VCaP (cell line): ENCODE measurements around the gene ATP2B3.

ENCODE experiments used
- H3K27ac ChIP-seq: fragments of 450-650 bp; 2 replicates; pipeline ENCODE4 v1.5.1; 2017
- CTCF ChIP-seq: fragments of 450-650 bp; conservative IDR thresholded peaks from 2 replicates; pipeline ENCODE4 v1.5.1; 2017; ENCODE audit warnings: mild to moderate bottlenecking, moderate library complexity

Gene ATP2B3

GRCh38 chrX:153525451-153525850 is 8.0 kb downstream of the ATP2B3 start:
- no peak overlapping the region for H3K27ac ChIP-seq

GRCh38 chrX:153526042-153526441 is 8.6 kb downstream of the ATP2B3 start:
- no peak for TF ChIP-seq CTCF
- H3K27ac ChIP-seq, result no peak overlapping the region

More at GRCh38 chrX:153525451-153525850, 8.0 kb downstream of the ATP2B3 start:
- no peak for TF ChIP-seq CTCF

GRCh38 chrX:153526801-153527200 is 9.4 kb downstream of the ATP2B3 start:
- no peak for TF ChIP-seq CTCF
- no peak overlapping the region for H3K27ac ChIP-seq

GRCh38 chrX:153527208-153527607 is 9.8 kb downstream of the ATP2B3 start:
- TF ChIP-seq CTCF, result no peak
- no peak overlapping the region for H3K27ac ChIP-seq

- no peak overlapping the region for H3K27ac ChIP-seq
- TF ChIP-seq CTCF, result no peak
These were observed 13.1 kb downstream of the ATP2B3 start for GRCh38 chrX:153530411-153531129.

- no peak for TF ChIP-seq CTCF
These were observed 15.6 kb downstream of the ATP2B3 start for GRCh38 chrX:153533091-153533490.

GRCh38 chrX:153537080-153537479 is 19.6 kb downstream of the ATP2B3 start:
- no peak for TF ChIP-seq CTCF
- H3K27ac ChIP-seq, result no peak overlapping the region

More at GRCh38 chrX:153533091-153533490, 15.6 kb downstream of the ATP2B3 start:
- no peak overlapping the region for H3K27ac ChIP-seq
